ENCODE results near the gene NPBWR2. TPM values are rescaled to one million over a fixed set of nuclear protein-coding genes. Genes with fewer than 3 reads are reported as not detected.
"Not testable (repeated sequence)": the region's sequence is repeated elsewhere in the genome, so short reads cannot be mapped to it uniquely, and the experiment has no call there.

Gene NPBWR2
- total RNA-seq, 1 donor from 2014 or later, result not detected

GRCh38 chr20:64144144-64144912 is 37.0 kb upstream of the NPBWR2 start:
- no peak for DNase-seq

GRCh38 chr20:64143018-64143801 is 35.8 kb upstream of the NPBWR2 start:
- no peak for DNase-seq

- no peak for DNase-seq
Observed at GRCh38 chr20:64142590-64142989, 35.2 kb upstream of the NPBWR2 start.

- DNase-seq, result no peak
Observed at GRCh38 chr20:64140956-64141355, 33.6 kb upstream of the NPBWR2 start.

- no peak for DNase-seq
Observed at GRCh38 chr20:64140061-64140931, 32.9 kb upstream of the NPBWR2 start.

GRCh38 chr20:64139199-64140060 is 32.1 kb upstream of the NPBWR2 start:
- DNase-seq, result no peak

- DNase-seq, result no peak
Observed at GRCh38 chr20:64138276-64138815, 31.0 kb upstream of the NPBWR2 start.

- DNase-seq, result no peak
Observed at GRCh38 chr20:64137598-64138031, 30.2 kb upstream of the NPBWR2 start.

- DNase-seq, result no peak
Observed at GRCh38 chr20:64136004-64136710, 28.8 kb upstream of the NPBWR2 start.

GRCh38 chr20:64134744-64135143 is 27.4 kb upstream of the NPBWR2 start:
- DNase-seq, result not testable (repeated sequence)

GRCh38 chr20:64133951-64134407 is 26.6 kb upstream of the NPBWR2 start:
- no peak for DNase-seq

GRCh38 chr20:64131406-64131805 is 24.0 kb upstream of the NPBWR2 start:
- no peak for DNase-seq

GRCh38 chr20:64130876-64131275 is 23.5 kb upstream of the NPBWR2 start:
- no peak for DNase-seq

- DNase-seq, result no peak
Observed at GRCh38 chr20:64130271-64130670, 22.9 kb upstream of the NPBWR2 start.

GRCh38 chr20:64129146-64129782 is 21.9 kb upstream of the NPBWR2 start:
- no peak for DNase-seq

GRCh38 chr20:64123517-64123916 is 16.2 kb upstream of the NPBWR2 start:
- DNase-seq, result not testable (repeated sequence)

- DNase-seq, result not testable (repeated sequence)
Observed at GRCh38 chr20:64122927-64123326, 15.6 kb upstream of the NPBWR2 start.

GRCh38 chr20:64121586-64121985 is 14.2 kb upstream of the NPBWR2 start:
- DNase-seq, result no peak

GRCh38 chr20:64119681-64120341 is 12.4 kb upstream of the NPBWR2 start:
- no peak for DNase-seq

Data from occipital lobe (tissue), 2 donors.